Measurements from ENCODE around the gene PRSS50. TPM values are rescaled to one million over a fixed set of nuclear protein-coding genes. Genes with fewer than 3 reads are reported as not detected.

Gene PRSS50
- total RNA-seq, 1 donor from 2014 or later = 1.2 TPM

- peaks cover 3% of the 10 kb centered on the region for H3K27me3 Mint-ChIP-seq
- TF ChIP-seq CTCF (conservative IDR thresholded peaks at IDR 0.05) = no peak
- peaks cover 40% of the 10 kb centered on the region for H3K4me1 Mint-ChIP-seq (ENCODE audit: unreplicated experiment)
- H3K27ac Mint-ChIP-seq = peak overlapping the region; percentile 16
- no peaks in the 10 kb centered on the region for H3K36me3 Mint-ChIP-seq
- peak overlapping the region; percentile 61 for H3K4me3 Mint-ChIP-seq
- H3K9me3 Mint-ChIP-seq = no peaks in the 10 kb centered on the region
- DNase-seq (ENCODE audit: extremely low spot score, unreplicated experiment) = no peak
Observed at GRCh38 chr3:46662771-46663551, 54.7 kb downstream of the PRSS50 start.

Other genes with a start within 250 kb of the PRSS50 start
- not detected in 2 replicates for gene RTP3, start 219.9 kb downstream of the PRSS50 start, total RNA-seq (ENCODE audit: low replicate concordance)
- 0.31 TPM in 2 replicates for gene LRRC2, start 151.6 kb downstream of the PRSS50 start, total RNA-seq (ENCODE audit: low replicate concordance)
- gene FAM240A, start 105.3 kb downstream of the PRSS50 start, total RNA-seq (ENCODE audit: low replicate concordance) = not detected in 2 replicates
- gene ALS2CL, start 24.2 kb downstream of the PRSS50 start, total RNA-seq (ENCODE audit: low replicate concordance) = 31.7 and 70.8 TPM in 2 replicates
- gene TMIE, start 16.5 kb downstream of the PRSS50 start, total RNA-seq (ENCODE audit: low replicate concordance) = 0.48 and 0.62 TPM in 2 replicates
- gene MYL3, start 145.6 kb upstream of the PRSS50 start, total RNA-seq (ENCODE audit: low replicate concordance) = 5.4 and 20.8 TPM in 2 replicates
- gene PTH1R, start 159.9 kb upstream of the PRSS50 start, total RNA-seq (ENCODE audit: low replicate concordance) = 63.0 and 83.1 TPM in 2 replicates

Measured in type B pancreatic cell (in vitro differentiated cells).